T-cell (primary cell): ENCODE results near the gene CDCA8. TPM values are rescaled to one million over a fixed set of nuclear protein-coding genes. Genes with fewer than 3 reads are reported as not detected.

Experiments
- ATAC-seq, 4 experiments: fragments of 200-7000 bp in 3 of 4; fragments of 150-1000 bp in 1 of 4; cut with Tn5 transposase; replicated peaks in 1 of 4; 1 replicate in 3 of 4; 2 replicates in 1 of 4; pipeline ENCODE4 v1.10.0; 2021; ENCODE audit warnings: moderate library complexity in 3 of 4, mild to moderate bottlenecking in 2 of 4, moderate number of reproducible peaks in 1 of 4
- CTCF ChIA-PET, 2 donors: fragments of 300-600 bp; sonication (Branson Sonifier 250); formaldehyde crosslinking; loops; one replicate each; lab custom pipeline; 2022; ENCODE audit warnings: antibody characterized with exemption in 2 of 2; lab: Charles Lee
- POLR2A ChIA-PET, 2 donors: fragments of 300-600 bp; sonication (Branson Sonifier 250); formaldehyde crosslinking; loops; one replicate each; lab custom pipeline; 2022; ENCODE audit warnings: antibody characterized with exemption in 2 of 2; lab: Charles Lee
- DNase-seq, 35 experiments: peaks; one replicate each; pipeline versions ENCODE4 v3.0.0 to v3.0.0-alpha.2; 2013 to 2023
- H3K27ac ChIP-seq: one replicate; pipeline ENCODE4 v1.5.1; 2013; ENCODE audit warnings: low read length
- H3K27me3 ChIP-seq, 2 experiments: replicated peaks in 1 of 2; 1 replicate in 1 of 2; 2 replicates in 1 of 2; pipeline versions ENCODE4 v1.6.1 to v1.7.0; 2013; ENCODE audit warnings: low read length in 1 of 2, mixed read lengths in 1 of 2; ENCODE audit not compliant: control insufficient read depth in 2 of 2, insufficient read depth in 2 of 2; ENCODE audit errors: extremely low read depth in 1 of 2
- H3K36me3 ChIP-seq, 2 donors: 1 replicate in 1 of 2; 2 replicates in 1 of 2; pipeline versions ENCODE4 v1.6.1 to v1.7.0; 2013; ENCODE audit warnings: low read length in 1 of 2; ENCODE audit not compliant: control insufficient read depth in 2 of 2, insufficient read depth in 1 of 2; ENCODE audit errors: extremely low read depth in 1 of 2
- H3K4me1 ChIP-seq, 2 experiments: 1 replicate in 1 of 2; 2 replicates in 1 of 2; pipeline versions ENCODE4 v1.6.1 to v1.7.0; 2013; ENCODE audit warnings: low read length in 2 of 2, mixed read lengths in 1 of 2; ENCODE audit not compliant: insufficient read depth in 2 of 2, control insufficient read depth in 1 of 2; ENCODE audit errors: extremely low read depth in 1 of 2
- H3K4me3 ChIP-seq, 2 donors: 1 replicate in 1 of 2; 2 replicates in 1 of 2; pipeline versions ENCODE4 v1.5.1 to v1.7.0; 2013; ENCODE audit warnings: mild to moderate bottlenecking in 2 of 2, low read length in 1 of 2, moderate library complexity in 1 of 2; ENCODE audit not compliant: control insufficient read depth in 1 of 2; ENCODE audit errors: extremely low read depth in 1 of 2
- H3K9me3 ChIP-seq: 2 replicates; pipeline ENCODE4 v1.7.0; 2013
- H3K27ac Mint-ChIP-seq, 2 donors: one replicate each; pipeline ENCODE4 v1.8.0; 2020 to 2021; ENCODE audit warnings: mild to moderate bottlenecking in 2 of 2, mixed read lengths in 2 of 2
- H3K27me3 Mint-ChIP-seq, 2 donors: one replicate each; pipeline ENCODE4 v1.8.0; 2021 to 2022; ENCODE audit warnings: mixed read lengths in 2 of 2
- H3K36me3 Mint-ChIP-seq: one replicate; pipeline ENCODE4 v1.8.0; 2021; ENCODE audit warnings: mixed read lengths
- H3K4me1 Mint-ChIP-seq, 3 donors: one replicate each; pipeline ENCODE4 v1.8.0; 2020 to 2022; ENCODE audit warnings: mixed read lengths in 3 of 3, mild to moderate bottlenecking in 1 of 3
- H3K4me3 Mint-ChIP-seq, 3 donors: one replicate each; pipeline ENCODE4 v1.8.0; 2020 to 2022; ENCODE audit warnings: mild to moderate bottlenecking in 3 of 3, mixed read lengths in 3 of 3, moderate library complexity in 3 of 3
- H3K9me3 Mint-ChIP-seq, 3 donors: one replicate each; pipeline ENCODE4 v1.8.0; 2020 to 2022; ENCODE audit warnings: mixed read lengths in 3 of 3
- WGBS: methylation state at CpG from one replicate; pipeline ENCODE4 v1.1.5; 2013; ENCODE audit warnings: missing lambda C conversion rate; ENCODE audit not compliant: insufficient coverage; 5-methylcytosine and 5-hydroxymethylcytosine counted together
- total RNA-seq, 35 experiments: library from RNA in 6 of 35; stranded (reverse) in 6 of 35; fragments of 120-200 nt in 1 of 35; gene quantifications; one replicate each; pipeline versions ENCODE4 v1.2.1 to v1.2.4 and lab custom pipeline; 2013 to 2026

Gene CDCA8
- total RNA-seq, 5 donors from 2014 or later (not counting 1 experiment from before 2014, with no cell fraction given), result 0.84 to 1.8 (median 1.3) TPM

- H3K27ac Mint-ChIP-seq, result no peak overlapping the region
- peaks cover 23 to 27% (median 24%) of the 10 kb centered on the region in 3 donors for H3K4me1 Mint-ChIP-seq
- ChIA-PET CTCF (no interaction called here), POLR2A (interaction anchor here in 1 of 2 donors (0.6 kb wide), 1 partner anchor 16 kb away, joined by 8 read pairs; no protein-coding TSS in a partner anchor)
- no peaks in the 10 kb centered on the region for H3K9me3 Mint-ChIP-seq
- no peak overlapping the region for H3K4me3 Mint-ChIP-seq
- no peaks in the 10 kb centered on the region for H3K36me3 Mint-ChIP-seq
- Histone ChIP-seq H3K27me3 (peaks cover 0 to 45% of the 10 kb centered on the region in 2 experiments), H3K9me3 (no peaks in the 10 kb centered on the region), H3K36me3 (no peaks in the 10 kb centered on the region), H3K27ac (no peak overlapping the region), H3K4me1 (peaks cover 15 to 24% of the 10 kb centered on the region in 2 experiments), H3K4me3 (no peak overlapping the region)
- DNase-seq (no peak), ATAC-seq (no peak)
- peaks cover 4 to 6% of the 10 kb centered on the region in 2 donors for H3K27me3 Mint-ChIP-seq
- WGBS, result 50% methylated on average over 1 of the region's 2 CpGs
These were observed 22.2 kb upstream of the CDCA8 start for GRCh38 chr1:37670133-37670532.

GRCh38 chr1:37671261-37671660 is 21.1 kb upstream of the CDCA8 start:
- H3K4me1 Mint-ChIP-seq, result peaks cover 25 to 31% (median 29%) of the 10 kb centered on the region in 3 donors
- Histone ChIP-seq H3K27me3 (peaks cover 0 to 41% of the 10 kb centered on the region in 2 experiments), H3K4me1 (peaks cover 15 to 24% of the 10 kb centered on the region in 2 experiments), H3K4me3 (no peak overlapping the region), H3K36me3 (no peaks in the 10 kb centered on the region), H3K27ac (no peak overlapping the region), H3K9me3 (no peaks in the 10 kb centered on the region)
- CTCF ChIA-PET, result no interaction called here
- ATAC-seq, result no peak
- no peaks in the 10 kb centered on the region for H3K9me3 Mint-ChIP-seq
- no peak for DNase-seq
- H3K4me3 Mint-ChIP-seq, result no peak overlapping the region
- peaks cover 0 to 6% of the 10 kb centered on the region in 2 donors for H3K27me3 Mint-ChIP-seq
- POLR2A ChIA-PET, result no interaction called here
- H3K27ac Mint-ChIP-seq, result no peak overlapping the region
- H3K36me3 Mint-ChIP-seq, result no peaks in the 10 kb centered on the region
- 93% methylated on average over 5 of the region's 6 CpGs for WGBS

DNA sequence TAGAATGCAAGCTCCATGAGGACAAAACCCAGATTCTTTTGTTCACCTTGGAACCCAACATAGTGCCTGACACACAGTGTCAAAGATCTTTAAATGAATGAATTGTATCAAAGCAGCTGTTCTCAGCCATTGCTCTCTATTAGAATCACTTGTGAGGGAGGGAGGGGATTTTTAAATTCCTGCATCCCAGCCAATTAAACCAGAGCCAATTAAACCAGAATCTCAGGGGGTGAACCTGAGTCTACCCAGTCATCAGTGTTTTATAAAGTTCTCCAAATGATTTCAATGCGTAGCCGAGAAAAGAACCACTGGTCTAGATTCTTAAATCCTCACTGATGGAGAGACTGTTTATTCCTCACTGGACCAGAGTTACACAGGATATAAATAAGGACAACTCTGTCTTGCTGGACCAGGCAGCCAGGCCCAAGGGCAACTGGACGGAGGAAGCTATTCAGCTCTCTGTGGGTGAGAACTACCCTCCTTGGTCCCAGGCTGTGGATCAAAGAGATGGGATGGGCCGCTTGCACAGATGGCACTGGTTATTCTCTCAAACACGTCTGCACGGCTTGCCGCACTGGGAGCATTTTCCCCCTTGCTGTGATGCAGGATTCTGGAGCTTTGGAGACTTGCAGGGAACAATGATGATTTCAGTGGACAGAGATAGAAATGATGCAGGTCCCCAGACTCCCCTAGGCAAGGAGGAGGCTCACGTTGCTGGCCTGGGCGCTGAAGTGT is 20.0 kb upstream of the CDCA8 start:
- no peak for DNase-seq
- Histone ChIP-seq H3K4me3 (no peak overlapping the region), H3K27ac (no peak overlapping the region), H3K9me3 (no peaks in the 10 kb centered on the region), H3K27me3 (peaks cover 0 to 33% of the 10 kb centered on the region in 2 experiments), H3K4me1 (peaks cover 15 to 24% of the 10 kb centered on the region in 2 experiments), H3K36me3 (no peaks in the 10 kb centered on the region)
- no peaks in the 10 kb centered on the region for H3K36me3 Mint-ChIP-seq
- WGBS, result 86% methylated on average over 8 of the region's 9 CpGs
- H3K27ac Mint-ChIP-seq, result no peak overlapping the region
- POLR2A ChIA-PET, result no interaction called here
- no peak for ATAC-seq
- H3K4me1 Mint-ChIP-seq, result peaks cover 25 to 31% (median 29%) of the 10 kb centered on the region in 3 donors
- H3K4me3 Mint-ChIP-seq, result no peak overlapping the region
- no peaks in the 10 kb centered on the region for H3K9me3 Mint-ChIP-seq
- peaks cover 0 to 6% of the 10 kb centered on the region in 2 donors for H3K27me3 Mint-ChIP-seq
- CTCF ChIA-PET, result interaction anchor here in 1 of 2 donors (0.7 kb wide), 1 partner anchor 394 kb away, joined by 5 read pairs; no protein-coding TSS in a partner anchor

- Mint-ChIP-seq H3K36me3 (no peaks in the 10 kb centered on the region), H3K27ac (peak overlapping the region in 1 of 2 donors; percentile 43), H3K9me3 (no peaks in the 10 kb centered on the region), H3K27me3 (peaks cover 0 to 3% of the 10 kb centered on the region in 2 donors), H3K4me3 (peak overlapping the region; percentile 17 to 63 (median 21)), H3K4me1 (peaks cover 25 to 31% (median 29%) of the 10 kb centered on the region in 3 donors)
- H3K27ac ChIP-seq, result no peak overlapping the region
- 0% methylated on average over 6 of the region's 10 CpGs for WGBS
- H3K27me3 ChIP-seq, result peaks cover 0 to 22% of the 10 kb centered on the region in 2 experiments
- no peaks in the 10 kb centered on the region for H3K9me3 ChIP-seq
- ChIA-PET POLR2A (no interaction called here), CTCF (interaction anchor here in 1 of 2 donors (0.7 to 1.3 kb wide), 2 partner anchors 8 to 120 kb away, joined by 3 read pairs; partner anchors contain the start of gene SNIP1)
- peak; percentile 87 to 98 (median 96) for ATAC-seq
- peaks cover 15 to 24% of the 10 kb centered on the region in 2 experiments for H3K4me1 ChIP-seq
- peak overlapping the region; percentile 3 to 30 for H3K4me3 ChIP-seq
- peak; percentile 25 to 85 (median 65) for DNase-seq
- H3K36me3 ChIP-seq, result no peaks in the 10 kb centered on the region
These were observed 18.4 kb upstream of the CDCA8 start for GRCh38 chr1:37673920-37674319.

DNA sequence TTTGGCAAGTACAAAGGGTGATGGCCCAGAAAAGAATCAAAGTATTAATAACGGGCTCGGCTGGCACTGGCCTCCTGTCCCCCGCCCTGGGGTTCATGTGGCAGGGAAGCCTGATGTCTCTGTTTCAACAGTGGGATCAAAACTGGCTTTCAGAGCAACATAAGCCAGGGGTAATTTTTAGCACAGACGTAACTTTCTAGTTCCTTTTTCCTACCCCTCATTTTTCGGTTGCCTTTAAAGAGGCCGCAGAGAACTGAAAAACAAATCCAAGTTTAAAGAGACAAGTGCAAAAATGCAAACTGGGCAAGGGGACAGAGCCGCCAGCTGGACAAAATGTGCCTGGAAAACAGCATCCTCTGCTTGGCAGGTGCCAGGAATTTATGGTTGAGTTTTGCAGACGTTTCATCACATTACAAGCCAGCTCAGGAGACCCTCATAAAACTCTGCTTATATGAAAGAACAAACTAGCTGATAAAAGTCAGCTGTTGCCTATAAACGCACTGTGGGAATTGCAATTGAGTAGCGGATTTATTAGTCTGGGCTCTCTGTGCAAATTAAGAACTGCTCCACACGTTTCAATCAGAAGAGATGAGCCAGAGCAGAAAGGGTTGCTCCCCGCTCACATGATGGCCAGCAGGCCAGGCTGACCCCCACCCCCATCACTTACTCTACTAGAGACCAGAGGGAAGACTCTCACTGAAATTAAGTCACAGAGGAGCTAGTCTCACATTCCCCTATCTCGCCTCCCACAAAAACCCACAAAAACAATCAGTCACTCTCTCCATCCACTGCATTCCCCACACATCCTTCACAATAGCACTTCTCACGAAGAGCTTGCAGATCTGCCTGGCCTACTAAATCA is 15.8 kb upstream of the CDCA8 start:
- Histone ChIP-seq H3K27me3 (peaks cover 0 to 11% of the 10 kb centered on the region in 2 experiments), H3K4me1 (peaks cover 15 to 24% of the 10 kb centered on the region in 2 experiments), H3K4me3 (no peak overlapping the region), H3K9me3 (no peaks in the 10 kb centered on the region), H3K36me3 (no peaks in the 10 kb centered on the region), H3K27ac (no peak overlapping the region)
- DNase-seq (no peak), ATAC-seq (no peak)
- Mint-ChIP-seq H3K9me3 (no peaks in the 10 kb centered on the region), H3K27me3 (peaks cover 0 to 2% of the 10 kb centered on the region in 2 donors), H3K4me3 (no peak overlapping the region), H3K4me1 (peaks cover 25 to 31% (median 29%) of the 10 kb centered on the region in 3 donors), H3K36me3 (peaks cover 5% of the 10 kb centered on the region), H3K27ac (no peak overlapping the region)
- 79% methylated on average over 9 of the region's 14 CpGs for WGBS
- ChIA-PET POLR2A (no interaction called here), CTCF (interaction anchor here in 1 of 2 donors (0.6 kb wide), 1 partner anchor 76 kb away, joined by 5 read pairs; no protein-coding TSS in a partner anchor)

GRCh38 chr1:37677143-37677439 is 15.2 kb upstream of the CDCA8 start:
- Mint-ChIP-seq H3K36me3 (peaks cover 5% of the 10 kb centered on the region), H3K27ac (no peak overlapping the region), H3K4me3 (no peak overlapping the region), H3K9me3 (no peaks in the 10 kb centered on the region), H3K27me3 (no peaks in the 10 kb centered on the region), H3K4me1 (peaks cover 26 to 30% (median 29%) of the 10 kb centered on the region in 3 donors)
- Histone ChIP-seq H3K27ac (no peak overlapping the region), H3K4me3 (no peak overlapping the region), H3K27me3 (peaks cover 0 to 6% of the 10 kb centered on the region in 2 experiments), H3K36me3 (peaks cover 0 to under 1% of the 10 kb centered on the region in 2 donors), H3K4me1 (peaks cover 15 to 25% of the 10 kb centered on the region in 2 experiments), H3K9me3 (no peaks in the 10 kb centered on the region)
- ATAC-seq, result no peak
- no peak for DNase-seq
- ChIA-PET CTCF (no interaction called here), POLR2A (no interaction called here)
- WGBS, result no CpG with 5 or more reads among the region's 4 CpGs
